ENCODE results near the gene BSND.

Gene BSND

DNA sequence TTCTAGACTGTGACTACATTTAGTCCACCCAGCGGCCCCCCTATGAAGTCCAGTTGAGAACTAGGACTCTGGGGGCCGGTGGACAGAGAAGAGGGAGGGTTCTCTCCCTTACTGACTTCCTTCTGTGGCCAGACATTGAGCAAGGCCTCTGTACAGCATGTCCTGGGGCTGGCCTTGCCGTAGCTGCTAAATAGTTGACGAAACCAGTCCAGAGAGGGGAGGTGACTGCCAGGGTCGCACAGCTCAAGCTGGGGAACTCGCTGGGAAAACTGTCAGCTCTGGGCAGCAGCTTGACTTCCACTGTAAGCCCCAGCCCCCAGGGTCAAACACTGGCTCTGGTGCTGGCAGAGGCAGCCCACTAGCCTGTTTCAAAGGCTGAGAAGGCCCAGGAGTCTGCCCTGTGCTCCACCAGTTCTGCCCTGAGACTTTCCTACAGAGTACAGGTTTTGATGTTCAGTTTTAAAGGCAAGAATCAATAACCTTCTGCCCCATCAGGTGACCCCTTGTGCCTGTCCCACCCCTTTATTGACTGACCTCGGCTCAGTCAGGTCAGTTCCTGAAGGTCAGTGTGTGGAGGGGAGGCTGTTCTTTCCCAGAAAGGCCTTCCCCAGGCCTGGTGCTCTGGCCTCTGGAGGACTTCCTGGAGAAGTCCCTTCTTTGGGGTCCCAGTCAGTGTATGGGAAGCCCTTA, 54.7 kb downstream of the BSND start:
- no CpG with 5 or more reads among the region's 7 CpGs for WGBS (ENCODE audit: extremely low coverage, insufficient coverage, low lambda C conversion rate)
- no peak overlapping the region for H3K56ac ChIP-seq (ENCODE audit: low read length)
- no peak overlapping the region for H4K8ac ChIP-seq (ENCODE audit: low read depth, low read length)
- H2AK5ac ChIP-seq (ENCODE audit: low read length) = no peak overlapping the region
- H3K23ac ChIP-seq (ENCODE audit: low read length) = no peak overlapping the region
- H3K79me1 ChIP-seq (ENCODE audit: low read length) = no peaks in the 10 kb centered on the region
- no peak overlapping the region for H3K18ac ChIP-seq (ENCODE audit: low read length)
- no peak overlapping the region for H3K27ac ChIP-seq (ENCODE audit: low read depth, low read length)
- H3K9ac ChIP-seq (ENCODE audit: low read length) = no peak overlapping the region
- no peak overlapping the region for H2BK120ac ChIP-seq (ENCODE audit: low read depth, low read length)
- H4K5ac ChIP-seq (ENCODE audit: low read length) = no peak overlapping the region
- H2BK5ac ChIP-seq (ENCODE audit: low read length) = no peak overlapping the region
- no peak for DNase-seq
- no peaks in the 10 kb centered on the region for H3K27me3 ChIP-seq (ENCODE audit: insufficient read depth, low read length, poor library complexity)
- no peak overlapping the region for H2BK15ac ChIP-seq (replicated peaks; ENCODE audit: low read depth)
- no peaks in the 10 kb centered on the region for H3K4me1 ChIP-seq (ENCODE audit: control insufficient read depth, low read depth, low read length)
- H3K36me3 ChIP-seq (ENCODE audit: control insufficient read depth, insufficient read depth, low read length) = no peaks in the 10 kb centered on the region
- H3K4me3 ChIP-seq (ENCODE audit: low read length) = no peak overlapping the region
- H3K79me2 ChIP-seq (ENCODE audit: control insufficient read depth, insufficient read depth, low read length) = no peaks in the 10 kb centered on the region
- no peak overlapping the region for H3K4ac ChIP-seq (ENCODE audit: low read depth, low read length)
- H3K4me2 ChIP-seq (ENCODE audit: low read length) = no peak overlapping the region

DNA sequence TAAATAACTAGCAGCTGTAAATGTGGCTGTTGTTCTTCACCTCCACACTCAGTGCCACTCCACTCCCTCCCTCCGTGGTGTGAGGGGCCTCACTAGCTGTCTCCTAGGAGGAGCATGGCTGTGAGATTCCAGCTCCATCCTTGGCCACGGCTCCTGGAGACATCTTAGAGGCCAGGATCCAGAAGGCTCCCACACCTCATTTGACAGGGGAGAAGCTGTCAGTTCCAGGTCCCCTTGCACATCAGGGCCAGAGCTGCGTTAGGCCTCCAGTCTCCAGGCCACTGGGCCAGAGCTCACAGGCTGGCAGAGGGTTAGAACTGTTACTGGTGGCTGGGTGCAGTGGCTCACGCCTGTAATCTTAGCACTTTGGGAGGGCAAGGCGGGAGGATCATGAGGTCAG, 55.7 kb downstream of the BSND start:
- no CpG with 5 or more reads among the region's 5 CpGs for WGBS (ENCODE audit: extremely low coverage, insufficient coverage, low lambda C conversion rate)
- H3K27ac ChIP-seq (ENCODE audit: low read depth, low read length) = no peak overlapping the region

DNA sequence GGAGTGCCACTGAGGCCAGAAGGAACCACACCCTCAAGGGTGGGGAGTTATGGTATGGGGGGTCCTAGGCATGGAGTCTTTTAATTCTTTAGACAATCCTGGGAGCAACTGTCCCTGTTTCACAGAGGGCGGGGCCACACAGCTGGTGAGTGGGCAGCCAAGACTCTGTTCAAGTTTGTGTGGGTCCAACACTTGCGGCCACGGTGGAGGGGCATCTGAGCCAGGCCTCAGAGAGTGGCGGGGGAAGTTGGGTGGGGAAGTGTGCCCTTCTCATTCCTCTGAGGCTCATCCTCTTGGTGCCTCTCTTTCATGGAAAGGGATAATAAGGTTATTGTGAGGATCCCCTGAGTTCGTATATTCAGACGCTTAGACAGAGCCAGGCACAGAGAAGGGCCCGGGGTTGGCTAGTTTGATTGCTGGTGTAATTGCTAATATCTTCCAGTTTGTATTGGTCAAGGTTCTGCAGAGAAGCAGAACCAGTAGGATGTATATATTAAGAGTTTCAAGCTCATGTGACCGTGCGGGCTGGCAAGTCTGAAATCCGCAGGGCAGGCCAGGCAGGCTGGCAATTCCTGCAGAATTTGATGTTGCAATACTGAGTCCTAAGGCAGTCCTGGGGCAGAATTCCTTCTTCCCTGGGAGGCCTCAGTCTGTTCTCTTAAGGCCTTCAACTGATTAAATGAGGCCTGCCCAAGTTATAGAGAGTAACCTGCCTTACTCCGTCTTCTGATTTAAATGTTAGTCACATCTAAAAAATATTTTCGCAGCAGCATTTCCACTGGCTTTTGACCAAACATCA, 56.5 kb downstream of the BSND start:
- Histone ChIP-seq H2BK15ac (replicated peaks; ENCODE audit: low read depth) (no peak overlapping the region), H3K4ac (ENCODE audit: low read depth, low read length) (no peak overlapping the region), H2AK5ac (ENCODE audit: low read length) (no peak overlapping the region), H3K4me2 (ENCODE audit: low read length) (no peak overlapping the region), H3K9ac (ENCODE audit: low read length) (no peak overlapping the region), H3K36me3 (ENCODE audit: control insufficient read depth, insufficient read depth, low read length) (no peaks in the 10 kb centered on the region), H3K27me3 (ENCODE audit: insufficient read depth, low read length, poor library complexity) (no peaks in the 10 kb centered on the region), H3K79me1 (ENCODE audit: low read length) (no peaks in the 10 kb centered on the region), H4K5ac (ENCODE audit: low read length) (no peak overlapping the region), H3K18ac (ENCODE audit: low read length) (no peak overlapping the region), H3K56ac (ENCODE audit: low read length) (no peak overlapping the region), H3K23ac (ENCODE audit: low read length) (no peak overlapping the region), H3K4me3 (ENCODE audit: low read length) (no peak overlapping the region), H3K27ac (ENCODE audit: low read depth, low read length) (no peak overlapping the region), H4K8ac (ENCODE audit: low read depth, low read length) (no peak overlapping the region), H3K4me1 (ENCODE audit: control insufficient read depth, low read depth, low read length) (no peaks in the 10 kb centered on the region), H2BK5ac (ENCODE audit: low read length) (no peak overlapping the region), H2BK120ac (ENCODE audit: low read depth, low read length) (no peak overlapping the region), H3K79me2 (ENCODE audit: control insufficient read depth, insufficient read depth, low read length) (no peaks in the 10 kb centered on the region)
- no CpG with 5 or more reads among the region's 12 CpGs for WGBS (ENCODE audit: extremely low coverage, insufficient coverage, low lambda C conversion rate)
- DNase-seq = no peak

More for the DNA sequence above, 55.7 kb downstream of the BSND start:
- Histone ChIP-seq H3K36me3 (ENCODE audit: control insufficient read depth, insufficient read depth, low read length) (no peaks in the 10 kb centered on the region), H3K79me1 (ENCODE audit: low read length) (no peaks in the 10 kb centered on the region), H4K5ac (ENCODE audit: low read length) (no peak overlapping the region), H2AK5ac (ENCODE audit: low read length) (no peak overlapping the region), H3K18ac (ENCODE audit: low read length) (no peak overlapping the region), H2BK120ac (ENCODE audit: low read depth, low read length) (no peak overlapping the region), H3K23ac (ENCODE audit: low read length) (peak overlapping the region; percentile 45), H3K56ac (ENCODE audit: low read length) (no peak overlapping the region), H2BK5ac (ENCODE audit: low read length) (no peak overlapping the region), H4K8ac (ENCODE audit: low read depth, low read length) (no peak overlapping the region), H3K4me3 (ENCODE audit: low read length) (no peak overlapping the region), H3K4ac (ENCODE audit: low read depth, low read length) (no peak overlapping the region), H2BK15ac (replicated peaks; ENCODE audit: low read depth) (no peak overlapping the region), H3K79me2 (ENCODE audit: control insufficient read depth, insufficient read depth, low read length) (no peaks in the 10 kb centered on the region), H3K27me3 (ENCODE audit: insufficient read depth, low read length, poor library complexity) (no peaks in the 10 kb centered on the region), H3K4me2 (ENCODE audit: low read length) (no peak overlapping the region), H3K4me1 (ENCODE audit: control insufficient read depth, low read depth, low read length) (no peaks in the 10 kb centered on the region), H3K9ac (ENCODE audit: low read length) (no peak overlapping the region)
- no peak for DNase-seq

DNA sequence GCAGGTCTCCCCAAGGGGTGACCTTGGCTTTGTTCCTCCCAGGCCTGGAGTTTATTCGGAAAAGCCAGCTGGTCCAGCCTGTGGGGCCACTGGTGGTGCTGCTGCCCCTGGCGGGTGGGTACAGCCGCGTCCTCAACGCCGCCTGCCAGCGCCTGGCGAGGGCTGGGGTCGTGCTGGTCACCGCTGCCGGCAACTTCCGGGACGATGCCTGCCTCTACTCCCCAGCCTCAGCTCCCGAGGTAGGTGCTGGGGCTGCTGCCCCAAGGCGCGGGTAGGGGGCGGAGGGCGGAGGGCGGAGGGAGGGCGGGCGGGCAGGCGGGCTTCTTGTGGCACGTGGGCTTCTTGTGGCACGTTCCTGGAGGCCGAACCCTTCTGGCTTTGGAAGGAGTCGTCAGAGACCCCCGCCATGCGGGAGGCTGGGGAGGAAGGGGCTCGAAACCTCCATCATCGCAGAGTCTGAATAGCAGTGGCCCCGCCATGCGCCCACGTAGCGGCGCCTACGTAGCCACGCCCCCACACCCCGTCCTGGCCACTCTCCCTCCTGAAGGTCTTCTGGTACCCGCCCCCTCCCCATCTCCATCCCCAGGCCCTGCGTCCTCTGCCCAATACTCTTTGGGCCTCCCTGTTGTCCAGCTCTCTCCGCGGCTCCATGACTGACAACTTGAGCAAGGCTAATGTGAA, 57.4 kb downstream of the BSND start:
- Histone ChIP-seq H3K4me1 (ENCODE audit: control insufficient read depth, low read depth, low read length) (no peaks in the 10 kb centered on the region), H4K5ac (ENCODE audit: low read length) (no peak overlapping the region), H3K79me1 (ENCODE audit: low read length) (no peaks in the 10 kb centered on the region), H3K27me3 (ENCODE audit: insufficient read depth, low read length, poor library complexity) (no peaks in the 10 kb centered on the region), H3K4me3 (ENCODE audit: low read length) (no peak overlapping the region), H4K8ac (ENCODE audit: low read depth, low read length) (no peak overlapping the region), H3K4ac (ENCODE audit: low read depth, low read length) (no peak overlapping the region), H3K27ac (ENCODE audit: low read depth, low read length) (no peak overlapping the region), H2AK5ac (ENCODE audit: low read length) (no peak overlapping the region), H3K56ac (ENCODE audit: low read length) (no peak overlapping the region), H3K36me3 (ENCODE audit: control insufficient read depth, insufficient read depth, low read length) (no peaks in the 10 kb centered on the region), H2BK15ac (replicated peaks; ENCODE audit: low read depth) (no peak overlapping the region), H2BK5ac (ENCODE audit: low read length) (no peak overlapping the region), H3K4me2 (ENCODE audit: low read length) (no peak overlapping the region), H3K9ac (ENCODE audit: low read length) (no peak overlapping the region), H3K79me2 (ENCODE audit: control insufficient read depth, insufficient read depth, low read length) (no peaks in the 10 kb centered on the region), H3K18ac (ENCODE audit: low read length) (no peak overlapping the region), H2BK120ac (ENCODE audit: low read depth, low read length) (no peak overlapping the region), H3K23ac (ENCODE audit: low read length) (no peak overlapping the region)
- DNase-seq = no peak
- no CpG with 5 or more reads among the region's 42 CpGs for WGBS (ENCODE audit: extremely low coverage, insufficient coverage, low lambda C conversion rate)

DNA sequence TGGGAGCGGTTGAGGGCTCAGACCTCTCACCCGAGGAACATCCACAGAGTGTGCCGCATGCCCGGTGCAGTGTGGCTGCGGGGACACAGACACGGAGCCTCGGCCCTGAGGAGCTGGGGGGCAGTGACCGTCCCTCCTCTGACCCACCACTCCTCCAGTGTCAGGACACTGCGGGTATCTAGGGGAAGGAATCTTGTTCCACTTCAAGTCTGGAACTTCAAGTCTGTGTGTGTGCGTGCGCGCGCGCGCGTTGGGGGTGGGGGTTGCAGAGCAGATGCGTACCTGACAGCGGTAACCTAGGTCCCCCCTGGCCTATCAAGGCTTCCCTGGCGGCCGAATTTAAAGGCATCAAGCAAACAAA, 57.9 kb downstream of the BSND start:
- Histone ChIP-seq H4K5ac (ENCODE audit: low read length) (no peak overlapping the region), H2BK120ac (ENCODE audit: low read depth, low read length) (no peak overlapping the region), H3K4ac (ENCODE audit: low read depth, low read length) (no peak overlapping the region), H4K8ac (ENCODE audit: low read depth, low read length) (no peak overlapping the region), H3K4me3 (ENCODE audit: low read length) (no peak overlapping the region), H2BK15ac (replicated peaks; ENCODE audit: low read depth) (no peak overlapping the region), H3K36me3 (ENCODE audit: control insufficient read depth, insufficient read depth, low read length) (no peaks in the 10 kb centered on the region), H3K4me1 (ENCODE audit: control insufficient read depth, low read depth, low read length) (no peaks in the 10 kb centered on the region), H3K79me1 (ENCODE audit: low read length) (no peaks in the 10 kb centered on the region), H3K79me2 (ENCODE audit: control insufficient read depth, insufficient read depth, low read length) (no peaks in the 10 kb centered on the region), H2BK5ac (ENCODE audit: low read length) (no peak overlapping the region), H3K23ac (ENCODE audit: low read length) (no peak overlapping the region), H3K9ac (ENCODE audit: low read length) (no peak overlapping the region), H2AK5ac (ENCODE audit: low read length) (no peak overlapping the region), H3K4me2 (ENCODE audit: low read length) (no peak overlapping the region), H3K18ac (ENCODE audit: low read length) (no peak overlapping the region), H3K27me3 (ENCODE audit: insufficient read depth, low read length, poor library complexity) (no peaks in the 10 kb centered on the region), H3K27ac (ENCODE audit: low read depth, low read length) (no peak overlapping the region), H3K56ac (ENCODE audit: low read length) (no peak overlapping the region)
- no peak for DNase-seq
- no CpG with 5 or more reads among the region's 20 CpGs for WGBS (ENCODE audit: extremely low coverage, insufficient coverage, low lambda C conversion rate)

Data from mesendoderm (in vitro differentiated cells).